ENCODE measurements around the gene COL27A1.

Gene COL27A1

GRCh38 chr9:114301798-114302565 is 146.6 kb downstream of the COL27A1 start:
- TF ChIP-seq CTCF (IDR thresholded peaks at IDR 0.05; ENCODE audit: low read depth, low read length), result no peak
- DNase-seq (ENCODE audit: low read depth, low spot score), result no peak
- no peak overlapping the region for H3K4me3 ChIP-seq (ENCODE audit: low read depth, low read length)
- in situ Hi-C loops (cut with HindIII; ENCODE audit: low sequenced_read_pairs), result no loop called here

GRCh38 chr9:114302727-114303126 is 147.4 kb downstream of the COL27A1 start:
- no peak for DNase-seq (ENCODE audit: low read depth, low spot score)
- in situ Hi-C loops (cut with HindIII; ENCODE audit: low sequenced_read_pairs), result no loop called here
- no peak overlapping the region for H3K4me3 ChIP-seq (ENCODE audit: low read depth, low read length)
- no peak for TF ChIP-seq CTCF (IDR thresholded peaks at IDR 0.05; ENCODE audit: low read depth, low read length)

GRCh38 chr9:114303571-114303970 is 148.2 kb downstream of the COL27A1 start:
- no peak for TF ChIP-seq CTCF (IDR thresholded peaks at IDR 0.05; ENCODE audit: low read depth, low read length)
- DNase-seq (ENCODE audit: low read depth, low spot score), result no peak
- in situ Hi-C loops (cut with HindIII; ENCODE audit: low sequenced_read_pairs), result no loop called here
- no peak overlapping the region for H3K4me3 ChIP-seq (ENCODE audit: low read depth, low read length)

GRCh38 chr9:114303977-114304376 is 148.6 kb downstream of the COL27A1 start:
- no peak overlapping the region for H3K4me3 ChIP-seq (ENCODE audit: low read depth, low read length)
- DNase-seq (ENCODE audit: low read depth, low spot score), result no peak
- no peak for TF ChIP-seq CTCF (IDR thresholded peaks at IDR 0.05; ENCODE audit: low read depth, low read length)
- in situ Hi-C loops (cut with HindIII; ENCODE audit: low sequenced_read_pairs), result no loop called here

- no peak for TF ChIP-seq CTCF (IDR thresholded peaks at IDR 0.05; ENCODE audit: low read depth, low read length)
- in situ Hi-C loops (cut with HindIII; ENCODE audit: low sequenced_read_pairs), result no loop called here
- DNase-seq (ENCODE audit: low read depth, low spot score), result no peak
- no peak overlapping the region for H3K4me3 ChIP-seq (ENCODE audit: low read depth, low read length)
These were observed 149.3 kb downstream of the COL27A1 start for GRCh38 chr9:114304416-114305188.

- DNase-seq (ENCODE audit: low read depth, low spot score), result peak; percentile 8
- in situ Hi-C loops (cut with HindIII; ENCODE audit: low sequenced_read_pairs), result no loop called here
- no peak for TF ChIP-seq CTCF (IDR thresholded peaks at IDR 0.05; ENCODE audit: low read depth, low read length)
- H3K4me3 ChIP-seq (ENCODE audit: low read depth, low read length), result no peak overlapping the region
These were observed 152.5 kb downstream of the COL27A1 start for GRCh38 chr9:114307899-114308267.

Data from astrocyte of the spinal cord (primary cell).